HG02678 (cell line): ENCODE measurements around the gene SNX8.
"Not testable (repeated sequence)": the region's sequence is repeated elsewhere in the genome, so short reads cannot be mapped to it uniquely, and the experiment has no call there.

ENCODE experiments used
- ATAC-seq: cut with Tn5 transposase; IDR thresholded peaks from one replicate; pipeline ENCODE4 v1.9.1; 2021; ENCODE audit warnings: mild to moderate bottlenecking, moderate library complexity; ENCODE audit not compliant: unreplicated experiment

SNX8 gene, protein sequence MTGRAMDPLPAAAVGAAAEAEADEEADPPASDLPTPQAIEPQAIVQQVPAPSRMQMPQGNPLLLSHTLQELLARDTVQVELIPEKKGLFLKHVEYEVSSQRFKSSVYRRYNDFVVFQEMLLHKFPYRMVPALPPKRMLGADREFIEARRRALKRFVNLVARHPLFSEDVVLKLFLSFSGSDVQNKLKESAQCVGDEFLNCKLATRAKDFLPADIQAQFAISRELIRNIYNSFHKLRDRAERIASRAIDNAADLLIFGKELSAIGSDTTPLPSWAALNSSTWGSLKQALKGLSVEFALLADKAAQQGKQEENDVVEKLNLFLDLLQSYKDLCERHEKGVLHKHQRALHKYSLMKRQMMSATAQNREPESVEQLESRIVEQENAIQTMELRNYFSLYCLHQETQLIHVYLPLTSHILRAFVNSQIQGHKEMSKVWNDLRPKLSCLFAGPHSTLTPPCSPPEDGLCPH

DNA sequence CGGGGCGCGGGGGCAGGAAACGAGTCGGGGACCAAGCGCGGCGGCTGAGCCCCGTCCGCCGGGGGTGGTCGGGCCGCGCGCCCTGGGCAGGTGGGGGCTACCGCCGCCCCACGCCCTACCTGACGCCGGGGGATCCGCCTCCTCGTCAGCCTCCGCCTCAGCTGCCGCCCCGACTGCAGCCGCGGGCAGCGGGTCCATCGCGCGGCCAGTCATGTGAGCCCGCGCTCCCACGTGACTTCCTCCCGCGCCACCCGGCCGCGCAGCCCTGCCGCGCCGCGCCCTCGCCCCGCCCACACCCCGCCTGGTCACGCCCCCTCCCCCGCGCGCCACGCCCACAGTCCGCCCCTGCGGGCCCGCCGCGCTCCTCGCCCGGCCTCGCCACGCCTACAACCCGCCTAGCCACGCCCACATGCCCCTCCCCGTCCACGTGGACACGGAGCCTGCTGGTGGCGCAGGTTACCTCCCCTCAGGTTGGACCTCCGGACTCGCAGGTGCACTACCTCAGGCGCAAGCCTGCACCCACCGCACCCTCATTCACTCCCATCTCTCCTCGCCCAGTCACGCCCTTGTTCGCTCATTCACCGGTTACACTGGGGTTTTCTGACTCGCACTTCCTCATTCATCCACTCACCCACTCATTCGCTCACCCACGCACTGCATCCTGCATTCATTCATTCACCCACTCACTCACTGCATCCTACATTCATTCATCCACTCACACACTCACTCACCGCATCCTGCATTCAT is at the start of gene SNX8:
TSS of gene SNX8 (minus strand) at position 233 of the 747 bp plus-strand sequence. CDS start at position 213, 20 bp downstream.
- ATAC-seq, result peak; percentile 83

DNA sequence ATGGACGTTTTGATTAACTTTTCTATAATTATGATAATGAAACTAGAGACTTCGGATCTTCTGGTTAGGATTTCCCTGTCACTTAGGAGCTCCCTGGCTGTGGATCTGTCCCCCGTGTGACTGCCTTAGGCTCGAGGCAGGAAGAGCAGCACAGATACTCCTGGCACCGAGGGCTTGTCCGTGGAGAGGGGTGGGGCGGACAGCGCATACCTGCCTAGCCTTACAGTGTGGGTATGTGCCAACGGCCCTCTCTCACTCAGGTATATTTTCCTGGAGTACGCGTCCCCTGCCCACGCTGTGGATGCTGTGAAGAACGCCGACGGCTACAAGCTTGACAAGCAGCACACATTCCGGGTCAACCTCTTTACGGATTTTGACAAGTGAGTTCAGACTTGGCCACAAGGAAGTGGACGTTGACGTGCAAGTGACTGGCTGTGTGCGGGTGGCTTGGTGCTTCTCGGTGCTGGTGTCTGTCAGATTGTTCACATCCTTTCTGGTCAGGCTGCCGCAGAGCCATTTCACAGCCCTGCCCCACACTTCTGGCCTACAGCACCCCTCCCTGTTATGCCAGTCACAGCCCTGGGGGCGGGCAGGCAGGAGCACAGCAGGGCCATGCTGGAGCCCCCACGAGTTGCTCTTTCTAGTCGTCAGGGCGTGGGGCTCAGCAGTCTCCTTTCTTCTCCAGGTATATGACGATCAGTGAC is 48.3 kb upstream of the SNX8 start:
- ATAC-seq, result no peak

DNA sequence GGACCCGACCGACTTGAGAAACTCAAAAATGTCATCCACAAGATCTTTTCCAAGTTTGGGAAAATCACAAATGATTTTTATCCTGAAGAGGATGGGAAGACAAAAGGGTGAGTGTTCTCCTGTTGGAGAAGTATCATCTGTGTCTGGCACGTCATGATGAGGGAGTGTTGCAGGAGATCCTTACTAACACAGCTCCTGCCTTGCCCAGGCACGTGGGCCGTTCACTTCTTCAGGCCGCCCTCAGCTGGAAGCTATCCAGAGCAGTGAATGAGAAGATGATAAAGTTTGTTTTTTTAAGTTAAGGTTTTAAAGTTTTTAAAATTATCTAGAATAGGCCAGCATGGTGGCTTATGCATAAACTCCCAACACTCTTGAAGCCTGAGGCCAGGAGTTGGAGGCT is 46.6 kb upstream of the SNX8 start:
- no peak for ATAC-seq

DNA sequence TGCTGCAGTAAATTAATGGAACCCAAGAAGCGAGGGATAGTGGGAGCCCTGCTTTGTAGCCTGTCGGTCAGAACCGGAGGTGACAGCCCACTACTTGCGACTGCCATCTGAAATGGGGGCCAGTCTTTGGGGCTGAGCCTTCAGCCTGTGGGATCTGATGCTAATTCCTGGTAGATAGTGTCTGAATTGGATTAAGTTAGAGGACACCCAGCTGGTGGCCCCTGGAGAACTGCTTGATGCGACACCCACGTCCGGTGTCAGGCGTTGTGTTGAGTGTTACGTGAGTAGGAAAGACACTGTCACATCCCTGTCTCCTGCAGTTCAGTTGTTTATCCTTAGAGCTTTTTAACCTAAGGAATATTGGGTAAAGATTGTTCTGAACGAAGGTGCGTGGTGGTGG is 45.4 kb upstream of the SNX8 start:
- no peak for ATAC-seq

DNA sequence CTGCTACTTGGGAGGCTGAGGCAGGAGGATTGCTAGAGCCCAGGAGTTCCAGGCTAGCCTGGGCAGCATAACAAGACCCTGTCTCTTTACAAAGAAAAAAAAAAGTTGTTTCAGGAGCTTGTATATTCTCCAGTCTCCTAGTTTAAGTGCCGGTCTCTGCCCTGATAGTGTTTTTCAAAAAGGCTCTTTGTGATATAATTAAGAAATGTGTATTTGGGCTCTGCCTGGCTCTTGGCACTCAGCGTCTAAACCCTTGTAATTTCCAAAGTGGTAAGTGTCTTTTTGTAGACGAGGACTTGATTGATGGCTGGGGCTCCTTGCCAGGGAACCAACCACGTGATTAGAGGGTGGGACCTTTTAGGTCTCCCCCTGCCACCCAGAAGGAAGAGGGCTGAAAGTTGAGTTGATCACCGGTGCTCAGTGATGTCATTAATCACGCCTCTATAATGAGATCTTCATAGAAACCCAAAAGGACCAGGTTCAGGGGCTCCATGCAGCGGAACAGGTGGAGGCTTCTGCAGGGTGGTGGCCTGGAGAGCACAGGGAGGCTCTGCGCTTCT is 44.8 kb upstream of the SNX8 start:
- ATAC-seq, result no peak

DNA sequence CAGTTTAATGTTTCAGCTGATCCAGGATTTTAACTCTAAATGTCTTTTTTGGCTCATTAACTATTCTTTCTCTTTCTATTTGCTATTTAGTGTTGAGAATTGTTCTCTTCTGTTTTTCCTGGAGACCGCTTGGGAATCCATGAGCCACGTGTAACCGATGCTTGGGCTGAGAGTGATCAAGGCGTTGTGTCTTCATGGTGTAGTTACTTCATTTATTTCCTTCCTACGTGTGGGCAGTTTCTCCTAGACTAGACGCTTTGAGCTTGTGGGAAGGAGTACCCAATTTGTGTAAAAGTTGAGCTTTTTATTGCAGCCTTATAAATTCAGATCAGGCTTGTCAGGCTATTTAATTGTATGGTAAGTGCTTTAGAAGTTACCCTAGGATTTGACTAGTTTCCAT is 43.3 kb upstream of the SNX8 start:
- ATAC-seq, result no peak

DNA sequence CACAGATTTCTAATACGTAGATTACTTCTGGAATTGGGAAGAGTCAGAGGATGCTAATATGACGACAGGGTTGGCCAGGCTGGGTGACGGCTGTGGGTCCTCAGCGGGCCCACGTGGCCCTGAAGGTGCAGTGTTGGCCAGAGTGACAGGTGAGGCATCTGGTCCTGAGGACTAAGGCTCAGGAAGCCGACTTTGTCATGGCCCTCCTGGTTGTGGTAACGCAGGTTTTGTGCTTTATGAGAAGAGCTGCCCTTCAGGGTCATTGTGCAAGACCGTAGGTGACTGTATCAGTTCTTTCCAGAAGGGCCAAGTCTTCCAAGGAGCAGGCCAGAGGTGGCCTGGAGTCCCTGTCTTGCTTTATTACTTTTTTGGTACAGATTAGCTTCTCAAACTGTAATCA is 42.9 kb upstream of the SNX8 start:
- ATAC-seq, result no peak

DNA sequence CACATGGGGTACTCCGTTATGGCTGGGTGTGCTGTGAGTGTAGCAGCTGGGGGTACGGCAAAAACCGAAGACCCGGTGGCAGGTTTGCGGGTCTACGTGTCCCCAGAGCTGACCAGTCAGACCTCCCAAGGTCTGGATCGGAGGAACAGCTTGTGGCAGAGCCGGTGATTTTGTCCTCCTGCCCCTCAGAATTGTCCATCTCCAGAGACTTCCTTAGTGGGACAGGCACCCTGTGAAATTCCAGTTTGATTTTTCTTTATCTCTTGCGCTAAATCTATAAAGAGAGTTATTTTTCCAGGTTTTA is 41.4 kb upstream of the SNX8 start:
- ATAC-seq, result no peak

DNA sequence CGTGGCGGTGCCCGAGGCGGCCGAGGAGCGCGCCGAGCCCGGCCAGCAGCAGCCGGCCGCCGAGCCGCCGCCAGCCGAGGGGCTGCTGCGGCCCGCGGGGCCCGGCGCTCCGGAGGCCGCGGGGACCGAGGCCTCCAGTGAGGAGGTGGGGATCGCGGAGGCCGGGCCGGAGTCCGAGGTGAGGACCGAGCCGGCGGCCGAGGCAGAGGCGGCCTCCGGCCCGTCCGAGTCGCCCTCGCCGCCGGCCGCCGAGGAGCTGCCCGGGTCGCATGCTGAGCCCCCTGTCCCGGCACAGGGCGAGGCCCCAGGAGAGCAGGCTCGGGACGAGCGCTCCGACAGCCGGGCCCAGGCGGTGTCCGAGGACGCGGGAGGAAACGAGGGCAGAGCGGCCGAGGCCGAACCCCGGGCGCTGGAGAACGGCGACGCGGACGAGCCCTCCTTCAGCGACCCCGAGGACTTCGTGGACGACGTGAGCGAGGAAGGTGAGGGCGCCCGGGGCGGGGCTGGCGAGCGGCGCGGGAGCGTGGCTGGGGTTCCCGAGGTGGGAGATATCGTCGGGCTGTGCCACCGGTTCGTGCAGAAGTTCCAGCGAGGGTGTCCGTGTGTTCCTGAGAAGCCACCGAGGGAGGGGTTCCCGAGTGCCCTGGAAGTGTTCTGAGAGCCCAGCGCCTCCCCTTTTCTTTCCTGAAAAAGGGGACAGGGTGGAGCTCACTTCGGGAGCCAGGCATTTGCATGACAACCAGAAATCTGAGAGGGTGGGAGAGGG is 40.9 kb upstream of the SNX8 start:
- peak; percentile 4 for ATAC-seq

DNA sequence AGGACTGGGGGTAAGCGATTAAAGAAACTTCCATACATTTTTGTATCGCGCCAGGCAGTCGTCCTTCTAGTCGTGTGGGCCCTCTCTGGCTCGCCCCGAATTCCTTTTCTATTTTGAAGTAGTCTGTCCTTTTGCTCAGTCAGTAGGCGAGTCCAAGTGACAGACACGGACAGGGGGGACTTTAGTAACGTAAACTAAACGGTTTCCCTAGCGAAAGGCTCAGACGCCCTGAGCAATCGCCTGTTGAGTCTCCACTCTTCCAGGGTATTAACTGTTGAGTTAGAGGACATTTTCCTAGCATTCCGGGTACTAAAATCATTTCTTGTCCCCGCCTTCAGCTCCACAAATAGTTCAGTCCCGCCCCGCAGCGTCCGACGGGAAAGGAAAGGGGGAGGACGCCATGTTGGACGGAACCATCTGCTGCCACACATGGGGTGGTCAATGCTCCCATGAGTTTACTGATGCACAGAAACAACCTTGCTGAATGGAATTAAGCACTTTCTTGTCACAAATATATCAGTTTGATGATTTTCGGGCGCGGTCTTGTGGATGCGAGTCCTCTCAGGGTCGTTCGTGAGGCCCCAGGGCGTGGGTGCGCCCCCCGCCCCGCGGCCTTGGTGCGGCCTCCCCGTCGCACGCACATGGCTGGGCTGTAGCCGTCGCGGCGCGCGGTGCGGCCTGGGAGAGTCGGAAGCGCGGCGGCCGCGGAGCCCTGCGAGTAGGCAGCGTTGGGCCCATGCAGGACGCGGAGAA is 40.1 kb upstream of the SNX8 start, which contains the start of gene EIF3B:
TSS of gene EIF3B (plus strand) at position 642 of the 753 bp plus-strand sequence. CDS start at position 737, 95 bp downstream.
- peak; percentile 82 for ATAC-seq

DNA sequence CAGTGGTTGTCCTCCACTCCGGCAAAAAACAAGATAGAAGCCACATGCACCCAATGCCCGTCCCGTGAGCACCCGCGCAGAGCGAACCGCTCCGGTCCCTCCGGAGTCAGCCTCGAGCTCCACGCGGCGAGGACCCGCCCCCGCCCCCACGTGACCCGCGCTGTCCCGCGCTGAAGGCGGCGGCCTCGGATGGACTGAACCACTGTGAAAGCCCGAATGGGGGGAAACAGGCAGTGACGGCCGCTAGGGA is 39.6 kb upstream of the SNX8 start:
- ATAC-seq, result peak; percentile 58

DNA sequence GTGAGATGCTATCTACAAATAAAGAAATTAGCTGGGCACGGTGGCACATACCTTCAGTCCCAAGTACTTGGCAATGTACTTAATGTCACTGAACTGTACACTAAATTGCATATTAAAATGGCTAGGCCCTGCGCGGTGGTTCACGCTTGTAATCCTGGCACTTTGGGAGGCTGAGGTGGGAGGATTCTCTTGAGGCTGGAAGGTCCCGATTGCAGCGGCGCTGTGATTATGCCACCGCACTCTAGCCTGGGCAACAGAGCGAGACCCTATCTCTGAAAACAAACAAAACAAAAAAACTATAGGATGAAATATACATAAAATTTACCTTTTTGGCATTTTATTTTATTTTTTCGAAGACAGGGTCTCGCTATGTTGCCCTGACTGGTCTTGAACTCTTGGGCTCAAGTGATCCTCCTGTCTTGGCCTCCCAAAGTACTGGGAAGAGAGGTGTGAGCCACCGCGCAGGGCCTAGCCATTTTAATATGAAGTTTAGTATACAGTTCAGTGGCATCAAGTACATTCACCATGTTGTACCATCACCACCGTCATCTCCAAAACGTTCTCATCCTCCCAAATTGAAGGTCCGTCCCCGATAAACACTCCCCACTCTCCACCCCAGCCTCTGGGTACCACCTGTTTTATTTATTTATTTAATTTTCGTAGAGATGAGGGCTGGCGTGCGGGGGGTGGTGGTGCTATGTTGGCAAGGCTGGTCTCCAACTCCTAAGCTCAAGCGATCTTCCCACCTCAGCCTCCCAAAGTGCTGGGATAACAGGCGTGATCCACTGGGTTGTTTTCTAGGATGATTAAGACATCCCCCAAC is 39.1 kb upstream of the SNX8 start:
- ATAC-seq, result no peak

DNA sequence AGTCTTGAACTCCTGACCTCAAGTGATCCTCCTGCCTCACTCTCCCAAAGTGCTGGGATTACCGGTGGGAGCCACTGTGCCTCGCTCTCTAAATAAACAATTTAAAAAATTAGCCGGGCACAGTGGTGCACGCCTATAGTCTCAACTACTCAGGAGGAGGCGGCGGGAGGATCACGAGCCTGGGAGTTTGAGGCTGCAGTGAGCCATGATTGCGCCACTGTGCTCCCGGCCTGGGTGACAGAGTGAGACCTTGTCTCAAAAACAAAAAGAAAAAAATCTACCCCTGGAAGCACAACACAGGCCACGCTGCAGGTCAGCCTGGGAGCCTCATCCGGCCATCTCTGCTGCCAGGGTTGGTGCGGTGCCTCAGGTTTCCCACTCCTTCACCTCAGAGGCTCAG is 36.6 kb upstream of the SNX8 start:
- ATAC-seq, result no peak

DNA sequence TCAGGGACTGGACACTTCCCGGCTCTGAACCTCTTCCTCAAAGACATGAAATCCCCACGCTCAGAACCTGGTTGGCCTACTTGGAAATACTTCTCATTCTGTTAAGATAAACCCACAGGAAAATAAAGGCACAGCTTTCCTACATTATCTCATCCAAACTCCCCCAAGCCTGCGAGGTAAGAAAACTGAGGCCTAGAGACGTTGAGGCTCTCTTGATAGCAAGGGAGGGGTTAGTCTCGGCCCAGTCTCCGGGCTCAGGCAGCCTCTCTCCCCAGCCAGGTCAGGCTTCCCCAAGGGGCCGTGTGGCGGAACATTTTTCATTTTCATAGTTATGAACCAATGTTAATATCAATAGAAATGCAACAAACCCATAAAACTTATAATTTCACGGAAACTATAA is 35.8 kb upstream of the SNX8 start:
- no peak for ATAC-seq

DNA sequence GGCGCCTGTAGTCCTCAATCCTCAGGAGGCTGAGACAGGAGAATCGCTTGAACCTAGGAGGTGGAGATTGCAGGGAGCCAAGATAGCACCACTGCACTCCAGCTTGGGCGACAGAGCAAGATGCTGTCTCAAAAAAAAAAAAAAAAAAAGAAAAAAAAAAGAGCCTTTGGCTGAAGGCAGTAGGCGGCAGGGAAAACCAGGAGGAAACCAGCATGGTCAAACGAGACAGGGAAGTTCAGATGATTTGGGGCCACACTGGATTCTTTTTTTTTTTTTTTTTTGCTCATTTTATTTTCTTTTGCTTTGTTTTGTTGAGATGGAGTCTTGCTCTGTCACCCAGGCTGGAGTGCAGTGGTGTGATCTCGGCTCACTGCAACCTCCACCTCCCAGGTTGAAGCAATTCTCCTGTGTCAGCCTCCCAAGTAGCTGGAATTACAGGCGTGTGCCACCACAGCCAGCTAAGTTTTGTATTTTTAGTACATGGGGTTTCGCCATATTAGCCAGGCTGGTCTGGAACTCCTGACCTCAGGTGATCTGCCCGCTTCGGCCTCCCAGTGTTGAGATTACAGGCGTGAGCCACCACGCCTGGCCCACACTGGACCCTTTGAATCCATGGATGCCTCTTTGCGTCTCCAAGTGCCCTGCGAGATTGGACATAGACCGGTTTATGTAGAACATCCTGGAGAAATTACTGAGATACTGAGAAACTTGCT is 33.3 kb upstream of the SNX8 start:
- not testable (repeated sequence) for ATAC-seq

DNA sequence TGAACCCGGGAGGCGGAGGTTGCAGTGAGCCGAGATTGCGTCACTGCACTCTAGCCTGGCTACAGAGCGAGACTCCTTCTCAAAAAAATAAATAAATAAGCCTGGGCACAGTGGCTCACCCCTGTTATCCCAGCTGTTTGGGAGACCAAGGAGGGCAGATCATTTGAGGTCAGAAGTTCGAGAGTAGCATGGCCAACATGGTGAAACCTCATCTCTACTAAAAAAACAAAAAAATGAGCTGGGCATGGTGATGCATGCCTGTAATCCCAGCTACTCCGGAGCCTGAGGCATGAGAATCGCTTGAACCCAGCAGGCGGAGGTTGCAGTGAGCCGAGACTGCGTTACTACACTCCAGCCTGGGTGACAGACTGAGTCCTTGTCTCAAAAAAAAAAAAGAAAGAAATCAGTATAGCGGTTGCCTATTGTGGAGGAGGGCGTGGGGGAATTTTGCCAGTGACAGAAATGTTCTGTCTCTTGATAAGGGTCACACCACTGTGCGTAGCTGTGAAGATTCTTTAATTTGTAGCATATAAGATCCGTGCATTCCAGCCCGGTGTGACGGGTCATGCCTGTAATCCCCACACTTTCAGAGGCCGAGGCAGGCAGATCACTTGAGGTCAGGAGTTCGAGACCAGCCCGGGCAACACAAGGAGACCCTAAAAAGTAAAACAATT is 22.5 kb upstream of the SNX8 start:
- ATAC-seq, result no peak

DNA sequence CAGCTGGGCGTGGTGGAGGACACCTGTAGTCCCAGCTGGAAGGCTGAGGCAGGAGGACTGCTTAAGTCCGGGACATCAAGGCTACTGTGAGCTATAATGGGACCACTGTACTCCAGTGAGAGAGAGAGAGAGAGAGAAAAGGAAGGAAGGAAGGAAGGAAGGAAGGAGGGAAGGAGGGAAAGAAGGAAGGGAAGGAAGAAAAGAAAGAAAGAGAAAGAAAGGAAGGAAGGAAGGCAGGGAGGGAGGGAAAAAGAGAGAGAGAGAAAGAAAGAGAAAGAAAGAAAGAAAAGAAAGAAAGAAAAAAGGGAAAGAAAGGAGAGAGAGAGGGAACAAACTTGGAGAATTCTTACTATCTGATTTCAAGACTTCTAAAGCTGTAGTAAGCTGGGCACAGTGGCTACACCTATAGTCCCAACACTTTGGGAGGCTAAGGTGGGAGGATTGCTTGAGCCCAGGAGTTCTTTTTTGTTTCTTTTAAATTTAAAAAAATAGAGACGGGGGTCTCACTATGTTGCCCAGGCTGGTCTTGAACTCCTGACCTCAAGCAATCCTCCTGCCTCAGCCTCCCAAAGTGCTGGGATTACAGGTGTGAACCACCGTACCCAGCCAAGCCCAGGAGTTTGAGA is 18.5 kb upstream of the SNX8 start:
- ATAC-seq, result not testable (repeated sequence)

DNA sequence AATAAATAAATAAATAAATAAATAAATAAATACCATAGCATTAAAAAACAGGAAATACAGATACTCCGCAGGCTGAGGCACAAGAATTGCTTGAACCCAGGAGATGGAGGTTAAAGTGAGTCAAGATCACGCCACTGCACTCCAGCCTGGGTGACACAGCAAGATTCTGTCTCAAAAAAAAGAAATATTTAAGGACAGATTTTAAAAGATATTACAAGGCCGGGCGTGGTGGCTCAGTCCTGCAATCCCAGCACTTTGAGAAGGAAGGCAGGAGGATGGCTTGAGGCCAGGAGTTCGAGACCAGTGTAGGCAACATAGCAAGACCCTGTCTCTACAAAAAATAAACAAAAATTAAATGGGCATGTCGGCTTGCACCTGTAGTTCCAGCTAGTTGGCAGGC is 17.5 kb upstream of the SNX8 start:
- no peak for ATAC-seq
